ENCODE data around the gene KDM7A. TPM values are rescaled to one million over a fixed set of nuclear protein-coding genes. Genes with fewer than 3 reads are reported as not detected.

Gene KDM7A
- total and polyA plus RNA-seq, 9 of the 15 experiments (the other 6 are each of a cell fraction or from before 2014, with no cell fraction given): 0.90 to 8.4 (median 7.0) TPM

- TF ChIP-seq, protein P1, sequence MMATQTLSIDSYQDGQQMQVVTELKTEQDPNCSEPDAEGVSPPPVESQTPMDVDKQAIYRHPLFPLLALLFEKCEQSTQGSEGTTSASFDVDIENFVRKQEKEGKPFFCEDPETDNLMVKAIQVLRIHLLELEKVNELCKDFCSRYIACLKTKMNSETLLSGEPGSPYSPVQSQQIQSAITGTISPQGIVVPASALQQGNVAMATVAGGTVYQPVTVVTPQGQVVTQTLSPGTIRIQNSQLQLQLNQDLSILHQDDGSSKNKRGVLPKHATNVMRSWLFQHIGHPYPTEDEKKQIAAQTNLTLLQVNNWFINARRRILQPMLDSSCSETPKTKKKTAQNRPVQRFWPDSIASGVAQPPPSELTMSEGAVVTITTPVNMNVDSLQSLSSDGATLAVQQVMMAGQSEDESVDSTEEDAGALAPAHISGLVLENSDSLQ (IDR thresholded peaks at IDR 0.05): peak; percentile 39; the same call in 1 of the 2 replicates
- peak; percentile 59 for TF ChIP-seq MAFG (tag; conservative IDR thresholded peaks at IDR 0.05)
- TF ChIP-seq HSF4 (CRISPR knock-in tag; IDR thresholded peaks at IDR 0.05; ENCODE audit: borderline replicate concordance): 0 out of 2 replicates have a peak, but pooled peaks have one; percentile 19
- TF ChIP-seq ATF7 (IDR thresholded peaks at IDR 0.05): peak; percentile 100
- peak; percentile 83; the same call in 1 of the 2 replicates for TF ChIP-seq HOXB6 (CRISPR knock-in tag; IDR thresholded peaks at IDR 0.05; ENCODE audit: borderline replicate concordance)
- peak; percentile 98 for TF ChIP-seq JUNB (CRISPR knock-in tag; conservative IDR thresholded peaks at IDR 0.05)
- TF ChIP-seq, protein P2, sequence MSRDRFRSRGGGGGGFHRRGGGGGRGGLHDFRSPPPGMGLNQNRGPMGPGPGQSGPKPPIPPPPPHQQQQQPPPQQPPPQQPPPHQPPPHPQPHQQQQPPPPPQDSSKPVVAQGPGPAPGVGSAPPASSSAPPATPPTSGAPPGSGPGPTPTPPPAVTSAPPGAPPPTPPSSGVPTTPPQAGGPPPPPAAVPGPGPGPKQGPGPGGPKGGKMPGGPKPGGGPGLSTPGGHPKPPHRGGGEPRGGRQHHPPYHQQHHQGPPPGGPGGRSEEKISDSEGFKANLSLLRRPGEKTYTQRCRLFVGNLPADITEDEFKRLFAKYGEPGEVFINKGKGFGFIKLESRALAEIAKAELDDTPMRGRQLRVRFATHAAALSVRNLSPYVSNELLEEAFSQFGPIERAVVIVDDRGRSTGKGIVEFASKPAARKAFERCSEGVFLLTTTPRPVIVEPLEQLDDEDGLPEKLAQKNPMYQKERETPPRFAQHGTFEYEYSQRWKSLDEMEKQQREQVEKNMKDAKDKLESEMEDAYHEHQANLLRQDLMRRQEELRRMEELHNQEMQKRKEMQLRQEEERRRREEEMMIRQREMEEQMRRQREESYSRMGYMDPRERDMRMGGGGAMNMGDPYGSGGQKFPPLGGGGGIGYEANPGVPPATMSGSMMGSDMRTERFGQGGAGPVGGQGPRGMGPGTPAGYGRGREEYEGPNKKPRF (IDR thresholded peaks at IDR 0.05; ENCODE audit: low read depth, low read length): no peak
- TF ChIP-seq NFE2L1 (tag; IDR thresholded peaks at IDR 0.05; ENCODE audit: borderline replicate concordance, low read depth): no peak
- peak; percentile 25; the same call in 1 of the 2 replicates for TF ChIP-seq EP300 (IDR thresholded peaks at IDR 0.05; ENCODE audit: low read length)
- TF ChIP-seq ZNF175 (CRISPR knock-in tag; IDR thresholded peaks at IDR 0.05; ENCODE audit: low read depth): peak; percentile 69; the same call in 1 of the 2 replicates
- peak; percentile 43 for TF ChIP-seq ZEB2 (IDR thresholded peaks at IDR 0.05)
- TF ChIP-seq KLF16 (IDR thresholded peaks at IDR 0.05): no peak
- TF ChIP-seq BRF1 (IDR thresholded peaks at IDR 0.05; ENCODE audit: borderline replicate concordance, extremely low read depth, insufficient read length): no peak
- TF ChIP-seq, protein P3, sequence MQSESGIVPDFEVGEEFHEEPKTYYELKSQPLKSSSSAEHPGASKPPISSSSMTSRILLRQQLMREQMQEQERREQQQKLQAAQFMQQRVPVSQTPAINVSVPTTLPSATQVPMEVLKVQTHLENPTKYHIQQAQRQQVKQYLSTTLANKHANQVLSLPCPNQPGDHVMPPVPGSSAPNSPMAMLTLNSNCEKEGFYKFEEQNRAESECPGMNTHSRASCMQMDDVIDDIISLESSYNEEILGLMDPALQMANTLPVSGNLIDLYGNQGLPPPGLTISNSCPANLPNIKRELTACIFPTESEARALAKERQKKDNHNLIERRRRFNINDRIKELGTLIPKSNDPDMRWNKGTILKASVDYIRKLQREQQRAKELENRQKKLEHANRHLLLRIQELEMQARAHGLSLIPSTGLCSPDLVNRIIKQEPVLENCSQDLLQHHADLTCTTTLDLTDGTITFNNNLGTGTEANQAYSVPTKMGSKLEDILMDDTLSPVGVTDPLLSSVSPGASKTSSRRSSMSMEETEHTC (IDR thresholded peaks at IDR 0.05): peak; percentile 61
- TF ChIP-seq, protein P4, sequence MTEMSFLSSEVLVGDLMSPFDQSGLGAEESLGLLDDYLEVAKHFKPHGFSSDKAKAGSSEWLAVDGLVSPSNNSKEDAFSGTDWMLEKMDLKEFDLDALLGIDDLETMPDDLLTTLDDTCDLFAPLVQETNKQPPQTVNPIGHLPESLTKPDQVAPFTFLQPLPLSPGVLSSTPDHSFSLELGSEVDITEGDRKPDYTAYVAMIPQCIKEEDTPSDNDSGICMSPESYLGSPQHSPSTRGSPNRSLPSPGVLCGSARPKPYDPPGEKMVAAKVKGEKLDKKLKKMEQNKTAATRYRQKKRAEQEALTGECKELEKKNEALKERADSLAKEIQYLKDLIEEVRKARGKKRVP (CRISPR knock-in tag; IDR thresholded peaks at IDR 0.05): 0 out of 2 replicates have a peak, but pooled peaks have one; percentile 8
- no peak for TF ChIP-seq CBX2 (IDR thresholded peaks at IDR 0.05; ENCODE audit: insufficient read depth, low read length, poor library complexity, severe bottlenecking)
- TF ChIP-seq, protein P5, sequence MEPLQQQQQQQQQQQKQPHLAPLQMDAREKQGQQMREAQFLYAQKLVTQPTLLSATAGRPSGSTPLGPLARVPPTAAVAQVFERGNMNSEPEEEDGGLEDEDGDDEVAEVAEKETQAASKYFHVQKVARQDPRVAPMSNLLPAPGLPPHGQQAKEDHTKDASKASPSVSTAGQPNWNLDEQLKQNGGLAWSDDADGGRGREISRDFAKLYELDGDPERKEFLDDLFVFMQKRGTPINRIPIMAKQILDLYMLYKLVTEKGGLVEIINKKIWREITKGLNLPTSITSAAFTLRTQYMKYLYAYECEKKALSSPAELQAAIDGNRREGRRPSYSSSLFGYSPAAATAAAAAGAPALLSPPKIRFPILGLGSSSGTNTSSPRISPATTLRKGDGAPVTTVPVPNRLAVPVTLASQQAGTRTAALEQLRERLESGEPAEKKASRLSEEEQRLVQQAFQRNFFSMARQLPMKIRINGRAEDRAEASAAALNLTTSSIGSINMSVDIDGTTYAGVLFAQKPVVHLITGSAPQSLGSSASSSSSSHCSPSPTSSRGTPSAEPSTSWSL (CRISPR knock-in tag; IDR thresholded peaks at IDR 0.05; ENCODE audit: borderline replicate concordance): peak; percentile 71; the same call in 1 of the 2 replicates
- TF ChIP-seq PHF20 (IDR thresholded peaks at IDR 0.05; ENCODE audit: partially characterized antibody): peak; percentile 24
- TF ChIP-seq RHOXF2B (CRISPR knock-in tag; conservative IDR thresholded peaks at IDR 0.05): peak; percentile 82; the same call in 1 of the 2 replicates
- TF ChIP-seq ZNF239 (CRISPR knock-in tag; IDR thresholded peaks at IDR 0.05): no peak
Observed at GRCh38 chr7:140200061-140200989, 23.5 kb upstream of the KDM7A start (continued).

Data from K562 (cell line).